GM06990 (cell line): ENCODE measurements around the gene AMPD1.

Experiments used
- DNase-seq: peaks from one replicate; pipeline ENCODE4 v3.0.0-alpha.2; 2011; ENCODE audit not compliant: insufficient read length; ENCODE audit errors: extremely low read depth
- H3K27me3 ChIP-seq: replicated peaks from 2 replicates; pipeline ENCODE4 v1.6.0; 2011; ENCODE audit warnings: low read length; ENCODE audit not compliant: control insufficient read depth, insufficient read depth
- H3K36me3 ChIP-seq: 2 replicates; pipeline ENCODE4 v1.5.1; 2011; ENCODE audit warnings: low read length; ENCODE audit not compliant: control insufficient read depth, insufficient read depth
- H3K4me3 ChIP-seq: replicated peaks from 2 replicates; pipeline ENCODE4 v1.5.1; 2011; ENCODE audit warnings: low read depth, mild to moderate bottlenecking, control low read depth, low read length
- TF ChIP-seq, protein P1 (sequence below): IDR thresholded peaks from 2 replicates; pipeline ENCODE4 v1.5.1; 2011; ENCODE audit warnings: low read length, control low read depth, mild to moderate bottlenecking, inconsistent platforms; ENCODE audit not compliant: insufficient read depth, poor library complexity, severe bottlenecking

AMPD1 gene

GRCh38 chr1:114710360-114710759 lies 15.0 kb upstream of the AMPD1 start:
- Histone ChIP-seq H3K36me3 (peaks cover 12% of the 10 kb centered on the region), H3K4me3 (no peak overlapping the region), H3K27me3 (no peaks in the 10 kb centered on the region)
- TF ChIP-seq, protein P1, sequence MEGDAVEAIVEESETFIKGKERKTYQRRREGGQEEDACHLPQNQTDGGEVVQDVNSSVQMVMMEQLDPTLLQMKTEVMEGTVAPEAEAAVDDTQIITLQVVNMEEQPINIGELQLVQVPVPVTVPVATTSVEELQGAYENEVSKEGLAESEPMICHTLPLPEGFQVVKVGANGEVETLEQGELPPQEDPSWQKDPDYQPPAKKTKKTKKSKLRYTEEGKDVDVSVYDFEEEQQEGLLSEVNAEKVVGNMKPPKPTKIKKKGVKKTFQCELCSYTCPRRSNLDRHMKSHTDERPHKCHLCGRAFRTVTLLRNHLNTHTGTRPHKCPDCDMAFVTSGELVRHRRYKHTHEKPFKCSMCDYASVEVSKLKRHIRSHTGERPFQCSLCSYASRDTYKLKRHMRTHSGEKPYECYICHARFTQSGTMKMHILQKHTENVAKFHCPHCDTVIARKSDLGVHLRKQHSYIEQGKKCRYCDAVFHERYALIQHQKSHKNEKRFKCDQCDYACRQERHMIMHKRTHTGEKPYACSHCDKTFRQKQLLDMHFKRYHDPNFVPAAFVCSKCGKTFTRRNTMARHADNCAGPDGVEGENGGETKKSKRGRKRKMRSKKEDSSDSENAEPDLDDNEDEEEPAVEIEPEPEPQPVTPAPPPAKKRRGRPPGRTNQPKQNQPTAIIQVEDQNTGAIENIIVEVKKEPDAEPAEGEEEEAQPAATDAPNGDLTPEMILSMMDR = no peak
- no peak for DNase-seq

DNA sequence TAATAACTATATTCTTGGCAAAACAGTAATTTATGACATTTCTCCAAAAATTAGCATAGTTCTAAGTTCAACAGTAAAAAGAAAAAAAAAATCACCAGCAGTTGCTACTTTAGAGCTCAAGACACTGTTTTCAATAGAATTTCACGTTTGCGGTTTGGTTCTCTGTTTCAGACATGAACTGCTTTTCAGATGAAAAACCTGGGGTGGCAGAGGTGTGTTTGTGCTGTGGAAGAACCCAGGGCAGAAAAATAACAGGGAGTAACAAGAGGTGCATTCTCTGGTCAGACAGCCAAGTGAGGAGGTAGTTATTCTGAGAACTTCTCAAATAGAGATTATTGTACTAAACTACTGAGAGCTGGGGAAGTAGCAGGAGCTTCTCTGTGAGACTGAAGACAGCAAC lies 12.3 kb upstream of the AMPD1 start:
- Histone ChIP-seq H3K27me3 (no peaks in the 10 kb centered on the region), H3K36me3 (peaks cover 8% of the 10 kb centered on the region), H3K4me3 (no peak overlapping the region)
- TF ChIP-seq, protein P1 = no peak
- no peak for DNase-seq

GRCh38 chr1:114703242-114703641 lies 7.9 kb upstream of the AMPD1 start:
- TF ChIP-seq, protein P1 = no peak

GRCh38 chr1:114702737-114703136 lies 7.4 kb upstream of the AMPD1 start:
- Histone ChIP-seq H3K4me3 (no peak overlapping the region), H3K36me3 (no peaks in the 10 kb centered on the region; the same call in none of the 2 replicates), H3K27me3 (no peaks in the 10 kb centered on the region)
- no peak for DNase-seq
- TF ChIP-seq, protein P1 = no peak

More at GRCh38 chr1:114703242-114703641, 7.9 kb upstream of the AMPD1 start:
- no peaks in the 10 kb centered on the region for H3K27me3 ChIP-seq
- no peak for DNase-seq
- peaks cover under 1% of the 10 kb centered on the region for H3K36me3 ChIP-seq
- H3K4me3 ChIP-seq = no peak overlapping the region

GRCh38 chr1:114701931-114702330 lies 6.6 kb upstream of the AMPD1 start:
- no peak for DNase-seq
- TF ChIP-seq, protein P1 = no peak
- Histone ChIP-seq H3K27me3 (no peaks in the 10 kb centered on the region), H3K36me3 (no peaks in the 10 kb centered on the region; the same call in 1 of the 2 replicates), H3K4me3 (no peak overlapping the region)

DNA sequence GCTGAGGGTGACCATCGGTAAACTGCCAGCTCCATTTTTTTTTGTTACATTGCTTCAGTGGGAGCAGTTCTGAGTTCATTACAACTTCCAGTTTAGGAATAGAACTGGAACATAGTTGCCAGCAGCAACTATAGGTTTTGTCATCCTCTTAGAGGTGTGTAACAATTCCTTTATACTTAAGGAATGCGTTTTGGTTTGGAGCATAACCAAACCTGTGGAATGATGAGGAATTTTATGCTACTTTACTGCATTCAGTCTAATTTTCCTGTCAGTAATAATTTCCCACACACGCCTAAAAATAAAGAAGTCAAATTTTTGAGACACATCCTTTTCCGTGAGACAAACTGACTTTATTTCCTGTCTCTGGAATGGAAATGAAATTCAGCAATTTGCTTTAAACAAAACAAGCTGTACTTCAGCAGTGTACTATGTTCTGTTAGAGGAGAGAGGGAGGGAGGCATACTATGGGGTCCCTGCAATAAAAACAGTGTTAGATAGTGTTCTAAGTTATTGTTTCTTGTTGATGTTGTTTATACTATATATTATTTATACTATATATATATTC lies 4.8 kb upstream of the AMPD1 start:
- TF ChIP-seq, protein P1 = no peak
- Histone ChIP-seq H3K36me3 (no peaks in the 10 kb centered on the region), H3K4me3 (no peak overlapping the region), H3K27me3 (no peaks in the 10 kb centered on the region)
- no peak for DNase-seq
